IMR-90 (cell line): Measurements from ENCODE around the gene RYR3. TPM values are rescaled to one million over a fixed set of nuclear protein-coding genes. Genes with fewer than 3 reads are reported as not detected.

Source experiments
- ATAC-seq: fragments of 200-7000 bp; cut with Tn5 transposase; 2 replicates; pipeline ENCODE4 v1.9.1; 2020; ENCODE audit warnings: low read depth, mild to moderate bottlenecking, moderate library complexity
- BruUV-seq: library from RNA; stranded (reverse); fragments of 400-500 nt; replicated peaks from 2 replicates; lab custom pipeline; 2021; lab: Mats Ljungman, UMichigan
- CTCF ChIA-PET: fragments of 300-600 bp; formaldehyde crosslinking; extraction: SDS; loops from one replicate; lab custom pipeline; 2021; ENCODE audit warnings: antibody characterized with exemption; lab: Yijun Ruan, JAX
- POLR2A ChIA-PET: fragments of 300-600 bp; sonication (Branson Sonifier 250); formaldehyde crosslinking; loops from one replicate; lab custom pipeline; 2022; ENCODE audit warnings: antibody characterized with exemption; ENCODE audit not compliant: unreplicated experiment; lab: Charles Lee
- DNase-seq: peaks from one replicate; pipeline ENCODE4 v3.0.0; 2013
- H2AFZ ChIP-seq: replicated peaks from 2 replicates; pipeline ENCODE3; 2013; ENCODE audit warnings: low read length, mild to moderate bottlenecking; ENCODE audit not compliant: poor library complexity
- H2AK5ac ChIP-seq: 2 replicates; pipeline ENCODE4 v1.6.1; 2013; ENCODE audit warnings: low read depth, low read length, inconsistent platforms
- H2AK9ac ChIP-seq: replicated peaks from 2 replicates; pipeline ENCODE3; 2013; ENCODE audit warnings: mild to moderate bottlenecking, low read depth, low read length, moderate library complexity; ENCODE audit not compliant: poor library complexity
- H2BK120ac ChIP-seq: 2 replicates; pipeline ENCODE4 v1.6.1; 2013; ENCODE audit warnings: low read depth, low read length, inconsistent platforms
- H2BK15ac ChIP-seq: 3 replicates; pipeline ENCODE4 v1.6.1; 2013; ENCODE audit warnings: low read depth, low read length, inconsistent platforms
- H2BK20ac ChIP-seq: 2 replicates; pipeline ENCODE4 v1.6.1; 2013; ENCODE audit warnings: low read depth, mild to moderate bottlenecking, inconsistent platforms, low read length, moderate library complexity
- H2BK5ac ChIP-seq: 2 replicates; pipeline ENCODE4 v1.6.1; 2013; ENCODE audit warnings: mild to moderate bottlenecking, low read depth, low read length, inconsistent platforms; ENCODE audit not compliant: poor library complexity, severe bottlenecking
- H3K14ac ChIP-seq: replicated peaks from 2 replicates; pipeline ENCODE4 v1.6.1; 2013; ENCODE audit warnings: low read depth, low read length, inconsistent platforms
- H3K18ac ChIP-seq: 2 replicates; pipeline ENCODE4 v1.6.1; 2013; ENCODE audit warnings: low read depth, low read length, control low read depth
- H3K23ac ChIP-seq: 2 replicates; pipeline ENCODE4 v1.6.1; 2013; ENCODE audit warnings: low read depth, low read length, inconsistent platforms
- H3K27ac ChIP-seq: 2 replicates; pipeline ENCODE4 v1.5.1; 2013; ENCODE audit warnings: mild to moderate bottlenecking, control low read depth, low read length; ENCODE audit not compliant: insufficient read depth
- H3K27me3 ChIP-seq: 2 replicates; pipeline ENCODE4 v1.6.1; 2013; ENCODE audit warnings: low read length; ENCODE audit not compliant: control insufficient read depth, insufficient read depth
- H3K36me3 ChIP-seq: 2 replicates; pipeline ENCODE4 v1.6.1; 2013; ENCODE audit warnings: low read length, mixed read lengths; ENCODE audit not compliant: control insufficient read depth, insufficient read depth
- H3K4ac ChIP-seq: 2 replicates; pipeline ENCODE4 v1.6.1; 2013; ENCODE audit warnings: low read depth, low read length, inconsistent platforms
- H3K4me1 ChIP-seq: 2 replicates; pipeline ENCODE4 v1.6.1; 2013; ENCODE audit warnings: low read length, mixed read lengths; ENCODE audit not compliant: control insufficient read depth, insufficient read depth
- H3K4me2 ChIP-seq: 2 replicates; pipeline ENCODE4 v1.6.1; 2013; ENCODE audit warnings: low read depth, mild to moderate bottlenecking, control low read depth, low read length, moderate library complexity
- H3K4me3 ChIP-seq: 2 replicates; pipeline ENCODE4 v1.5.1; 2013; ENCODE audit warnings: low read depth, mild to moderate bottlenecking, control low read depth, low read length, moderate library complexity; ENCODE audit not compliant: insufficient read depth
- H3K56ac ChIP-seq: 2 replicates; pipeline ENCODE4 v1.6.1; 2013; ENCODE audit warnings: low read length, inconsistent platforms; ENCODE audit not compliant: insufficient read depth; ENCODE audit errors: extremely low read depth
- H3K79me1 ChIP-seq, 2 experiments: 2 replicates each; pipeline ENCODE4 v1.6.1; 2013; ENCODE audit warnings: low read length in 2 of 2, inconsistent platforms in 1 of 2, low read depth in 1 of 2
- H3K9ac ChIP-seq: 2 replicates; pipeline ENCODE4 v1.6.1; 2013; ENCODE audit warnings: low read depth, low read length, control low read depth
- H3K9me1 ChIP-seq: 2 replicates; pipeline ENCODE4 v1.6.1; 2013; ENCODE audit warnings: low read length, inconsistent platforms; ENCODE audit not compliant: insufficient read depth
- H3K9me3 ChIP-seq: 2 replicates; pipeline ENCODE4 v1.6.1; 2013; ENCODE audit warnings: low read length; ENCODE audit not compliant: control insufficient read depth, insufficient read depth
- H4K20me1 ChIP-seq: 2 replicates; pipeline ENCODE4 v1.6.1; 2013; ENCODE audit warnings: low read length, inconsistent platforms; ENCODE audit not compliant: insufficient read depth
- H4K5ac ChIP-seq: 2 replicates; pipeline ENCODE4 v1.6.1; 2013; ENCODE audit warnings: mild to moderate bottlenecking, low read depth, low read length, control low read depth
- H4K8ac ChIP-seq, 2 experiments: 2 replicates each; pipeline ENCODE4 v1.6.1; 2013; ENCODE audit warnings: low read depth in 2 of 2, low read length in 2 of 2, control low read depth in 1 of 2, inconsistent platforms in 1 of 2
- H4K91ac ChIP-seq: 2 replicates; pipeline ENCODE4 v1.6.1; 2013; ENCODE audit warnings: low read depth, low read length, inconsistent platforms; ENCODE audit not compliant: insufficient read depth
- BHLHE40 ChIP-seq: fragments of 150-350 bp; IDR thresholded peaks from 2 replicates; pipeline ENCODE4 v1.6.1; 2016; ENCODE audit warnings: mild to moderate bottlenecking, low read depth, low read length
- CEBPB ChIP-seq: IDR thresholded peaks from 2 replicates; pipeline ENCODE4 v1.6.1; 2012; ENCODE audit warnings: low read depth, low read length, improper control_type of control experiment
- CHD1 ChIP-seq: IDR thresholded peaks from 2 replicates; pipeline ENCODE4 v1.6.1; 2012; ENCODE audit warnings: low read depth, low read length, improper control_type of control experiment
- CTCF ChIP-seq: conservative IDR thresholded peaks from 2 replicates; pipeline ENCODE4 v1.5.1; 2012; ENCODE audit warnings: mild to moderate bottlenecking, low read depth, low read length, improper control_type of control experiment
- FOS ChIP-seq: fragments of 150-350 bp; IDR thresholded peaks from 2 replicates; pipeline ENCODE4 v1.6.1; 2016; ENCODE audit warnings: low read depth, low read length
- MAFK ChIP-seq: IDR thresholded peaks from 2 replicates; pipeline ENCODE4 v1.6.1; 2012; ENCODE audit warnings: low read depth, low read length, improper control_type of control experiment
- MAZ ChIP-seq: IDR thresholded peaks from 2 replicates; pipeline ENCODE4 v1.6.1; 2012; ENCODE audit warnings: low read depth, mild to moderate bottlenecking, low read length, improper control_type of control experiment, moderate library complexity, borderline replicate concordance
- MXI1 ChIP-seq: IDR thresholded peaks from 2 replicates; pipeline ENCODE4 v1.6.1; 2012; ENCODE audit warnings: low read depth, mild to moderate bottlenecking, low read length, moderate library complexity, borderline replicate concordance
- NFE2L2 ChIP-seq: fragments of 150-350 bp; IDR thresholded peaks from 2 replicates; pipeline ENCODE4 v1.6.1; 2016; ENCODE audit warnings: low read depth, mild to moderate bottlenecking, low read length
- POLR2A ChIP-seq: IDR thresholded peaks from 2 replicates; pipeline ENCODE4 v1.6.1; 2012; ENCODE audit warnings: mild to moderate bottlenecking, low read depth, low read length
- RAD21 ChIP-seq: IDR thresholded peaks from 2 replicates; pipeline ENCODE4 v1.6.1; 2012; ENCODE audit warnings: low read length, improper control_type of control experiment
- RCOR1 ChIP-seq: IDR thresholded peaks from 2 replicates; pipeline ENCODE4 v1.6.1; 2012; ENCODE audit warnings: mild to moderate bottlenecking, low read length, improper control_type of control experiment; ENCODE audit not compliant: insufficient replicate concordance
- RFX5 ChIP-seq: IDR thresholded peaks from 2 replicates; pipeline ENCODE4 v1.8.0; 2012; ENCODE audit warnings: low read depth, mild to moderate bottlenecking, low read length, moderate library complexity
- SMC3 ChIP-seq: fragments of 150-350 bp; IDR thresholded peaks from 2 replicates; pipeline ENCODE4 v1.6.1; 2016; ENCODE audit warnings: low read depth, mild to moderate bottlenecking, antibody characterized with exemption, low read length, moderate library complexity
- USF2 ChIP-seq: fragments of 150-350 bp; IDR thresholded peaks from 2 replicates; pipeline ENCODE4 v1.6.1; 2017; ENCODE audit warnings: mild to moderate bottlenecking, antibody characterized with exemption, low read length, low read depth
- WGBS, 2 experiments: methylation state at CpG; one replicate each; pipeline versions ENCODE4 v1.1.5 to v1.1.7; 2013; ENCODE audit warnings: missing lambda C conversion rate in 2 of 2; ENCODE audit not compliant: insufficient read length in 1 of 2; ENCODE audit errors: extremely low coverage in 2 of 2; 5-methylcytosine and 5-hydroxymethylcytosine counted together
- dilution Hi-C: fragments of 300-500 bp; cut with HindIII; formaldehyde crosslinking; loops from one replicate; pipeline ENCODE4 v1.14.3; 2018; ENCODE audit warnings: low sequenced_read_pairs; ENCODE audit not compliant: unreplicated experiment
- in situ Hi-C: fragments of 300-500 bp; cut with MboI; formaldehyde crosslinking; loops from 3 replicates; pipeline ENCODE4 v1.14.3; 2019; ENCODE audit warnings: low sequenced_read_pairs, inconsistent platforms, mixed read lengths
- intact Hi-C: fragments of 100-400 bp; cut with micrococcal nuclease; formaldehyde crosslinking; loops from 2 replicates; pipeline ENCODE4 v1.10.0; 2022
- polyA plus RNA-seq, 3 experiments: library from polyadenylated mRNA; depleted of rRNA; stranded (reverse); fragments of >200 nt; gene quantifications; 2 replicates each; pipeline ENCODE4 v1.2.3, GENCODE V29; 2012; ENCODE audit warnings: low replicate concordance in 1 of 3
- total RNA-seq: library from RNA; depleted of rRNA; stranded (reverse); fragments of >200 nt; gene quantifications from 2 replicates; pipeline ENCODE4 v1.2.3, GENCODE V29; 2012
- TF ChIP-seq, protein P1 (sequence below): fragments of 150-350 bp; IDR thresholded peaks from 2 replicates; pipeline ENCODE4 v1.6.1; 2016; ENCODE audit warnings: low read depth, mild to moderate bottlenecking, low read length, moderate library complexity, borderline replicate concordance

Gene RYR3
- total and polyA plus RNA-seq, 2 of the 4 experiments (the other 2 are of a cell fraction), result 0.18 TPM; not detected in 1

DNA sequence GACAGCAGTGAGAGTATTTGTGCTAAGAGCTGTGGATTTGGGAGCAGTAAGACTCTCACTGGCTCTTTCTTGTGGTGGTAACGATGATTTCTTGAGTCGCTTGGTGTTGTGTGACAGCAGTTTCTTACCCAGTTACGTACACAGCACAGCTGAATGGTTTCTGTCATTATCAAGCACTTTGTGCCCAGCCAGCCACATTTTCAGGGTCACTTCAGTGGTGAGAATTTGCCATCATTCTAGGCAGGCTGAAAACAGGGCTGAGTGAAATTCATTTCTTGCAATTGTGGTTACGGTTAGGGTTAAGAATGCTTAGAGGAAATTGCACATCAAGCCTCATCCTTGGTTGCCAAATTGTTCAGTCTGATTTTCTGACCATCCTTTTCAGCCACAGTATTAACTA is 130.1 kb downstream of the RYR3 start:
- Histone ChIP-seq H2BK15ac (no peak overlapping the region), H2BK5ac (no peak overlapping the region), H4K8ac (no peak overlapping the region), H4K20me1 (no peaks in the 10 kb centered on the region), H3K18ac (no peak overlapping the region), H3K9ac (no peak overlapping the region), H4K91ac (no peak overlapping the region), H3K4me2 (no peak overlapping the region), H3K14ac (no peak overlapping the region), H2BK120ac (no peak overlapping the region), H3K9me1 (no peaks in the 10 kb centered on the region), H3K56ac (no peak overlapping the region), H3K4ac (no peak overlapping the region), H2AK9ac (no peak overlapping the region), H3K4me3 (no peak overlapping the region), H3K36me3 (no peaks in the 10 kb centered on the region), H3K9me3 (no peaks in the 10 kb centered on the region), H4K5ac (no peak overlapping the region), H3K27ac (no peak overlapping the region), H2AFZ (no peak overlapping the region), H3K4me1 (no peaks in the 10 kb centered on the region), H3K79me1 (no peaks in the 10 kb centered on the region), H3K23ac (no peak overlapping the region), H2AK5ac (no peak overlapping the region), H2BK20ac (no peak overlapping the region), H3K27me3 (no peaks in the 10 kb centered on the region; the same call in 1 of the 2 replicates)
- ATAC-seq, result no peak
- BruUV-seq, result no TSS peak
- in situ Hi-C loops (no loop called here), dilution Hi-C loops (no loop called here), intact Hi-C loops (no loop called here)
- TF ChIP-seq POLR2A, result no peak
- no peak for TF ChIP-seq SMC3
- TF ChIP-seq MXI1, result no peak
- no peak for TF ChIP-seq RCOR1
- TF ChIP-seq CHD1, result no peak
- TF ChIP-seq BHLHE40, result no peak
- no peak for TF ChIP-seq FOS
- no peak for TF ChIP-seq USF2
- TF ChIP-seq MAFK, result no peak
- no peak for TF ChIP-seq RAD21
- no peak for TF ChIP-seq CTCF
- TF ChIP-seq, protein P1, sequence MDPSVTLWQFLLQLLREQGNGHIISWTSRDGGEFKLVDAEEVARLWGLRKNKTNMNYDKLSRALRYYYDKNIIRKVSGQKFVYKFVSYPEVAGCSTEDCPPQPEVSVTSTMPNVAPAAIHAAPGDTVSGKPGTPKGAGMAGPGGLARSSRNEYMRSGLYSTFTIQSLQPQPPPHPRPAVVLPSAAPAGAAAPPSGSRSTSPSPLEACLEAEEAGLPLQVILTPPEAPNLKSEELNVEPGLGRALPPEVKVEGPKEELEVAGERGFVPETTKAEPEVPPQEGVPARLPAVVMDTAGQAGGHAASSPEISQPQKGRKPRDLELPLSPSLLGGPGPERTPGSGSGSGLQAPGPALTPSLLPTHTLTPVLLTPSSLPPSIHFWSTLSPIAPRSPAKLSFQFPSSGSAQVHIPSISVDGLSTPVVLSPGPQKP, result no peak
- no peak for TF ChIP-seq RFX5
- no peak for TF ChIP-seq MAZ
- TF ChIP-seq NFE2L2, result no peak
- no peak for TF ChIP-seq CEBPB
- ChIA-PET POLR2A (no interaction called here), CTCF (no interaction called here)
- DNase-seq, result no peak
- no CpG with 5 or more reads among the region's 4 CpGs for WGBS, 2 experiments
